GM23338 (cell line): Measurements from ENCODE around the gene JAM3. TPM values are rescaled to one million over a fixed set of nuclear protein-coding genes. Genes with fewer than 3 reads are reported as not detected.

ENCODE experiments used
- ATAC-seq: fragments of 200-7000 bp; cut with Tn5 transposase; 3 replicates; pipeline ENCODE4 v1.9.1; 2020
- DNase-seq: peaks from one replicate; pipeline ENCODE4 v3.0.0-alpha.2; 2015; ENCODE audit warnings: low spot score
- H2AFZ ChIP-seq: fragments of 200-600 bp; sonication (generic); 2 replicates; pipeline ENCODE4 v1.8.0; 2016; ENCODE audit warnings: antibody characterized with exemption, mild to moderate bottlenecking, moderate library complexity
- H3F3A ChIP-seq: fragments of 200-600 bp; sonication (generic); replicated peaks from 2 replicates; pipeline ENCODE4 v1.8.0; 2017; ENCODE audit warnings: antibody characterized with exemption, mixed run types, low read depth
- H3K27ac ChIP-seq: fragments of 200-600 bp; sonication (generic); 2 replicates; pipeline ENCODE4 v1.6.1; 2016; ENCODE audit warnings: low read depth
- H3K27me3 ChIP-seq: fragments of 200-600 bp; sonication (generic); 2 replicates; pipeline ENCODE4 v1.8.0; 2016; ENCODE audit warnings: mild to moderate bottlenecking, mixed run types, moderate library complexity; ENCODE audit not compliant: insufficient read depth
- H3K36me3 ChIP-seq: fragments of 200-600 bp; sonication (generic); 2 replicates; pipeline ENCODE4 v1.8.0; 2016; ENCODE audit warnings: mild to moderate bottlenecking; ENCODE audit not compliant: insufficient read depth
- H3K4me1 ChIP-seq: fragments of 200-600 bp; sonication (generic); 2 replicates; pipeline ENCODE4 v1.8.0; 2016; ENCODE audit warnings: mild to moderate bottlenecking, moderate library complexity; ENCODE audit not compliant: insufficient read depth
- H3K4me2 ChIP-seq: fragments of 200-600 bp; sonication (generic); 2 replicates; pipeline ENCODE4 v1.7.1; 2017; ENCODE audit warnings: mixed run types
- H3K4me3 ChIP-seq: fragments of 200-600 bp; sonication (generic); 2 replicates; pipeline ENCODE4 v1.6.1; 2016; ENCODE audit warnings: mixed run types
- H3K79me2 ChIP-seq: fragments of 200-600 bp; sonication (generic); replicated peaks from 2 replicates; pipeline ENCODE4 v1.8.0; 2017; ENCODE audit warnings: mild to moderate bottlenecking; ENCODE audit not compliant: insufficient read depth
- H3K9me2 ChIP-seq: fragments of 200-600 bp; sonication (generic); 2 replicates; pipeline ENCODE4 v1.8.0; 2017; ENCODE audit not compliant: insufficient read depth
- H4K20me1 ChIP-seq: fragments of 200-600 bp; sonication (generic); replicated peaks from 2 replicates; pipeline ENCODE4 v1.8.0; 2017; ENCODE audit warnings: mild to moderate bottlenecking; ENCODE audit not compliant: insufficient read depth
- H3K27ac Mint-ChIP-seq: 2 replicates; pipeline ENCODE4 v1.8.0; 2020; ENCODE audit warnings: inconsistent platforms, mild to moderate bottlenecking, moderate library complexity, mixed read lengths
- H3K27me3 Mint-ChIP-seq: 3 replicates; pipeline ENCODE4 v1.8.0; 2022; ENCODE audit warnings: low read depth, mild to moderate bottlenecking, moderate library complexity, mixed read lengths, inconsistent platforms; ENCODE audit not compliant: insufficient read depth, poor library complexity
- H3K36me3 Mint-ChIP-seq: 3 replicates; pipeline ENCODE4 v1.8.0; 2021; ENCODE audit warnings: low read depth, mild to moderate bottlenecking, inconsistent platforms, moderate library complexity, mixed read lengths
- H3K4me1 Mint-ChIP-seq: 3 replicates; pipeline ENCODE4 v1.8.0; 2020; ENCODE audit warnings: mild to moderate bottlenecking, inconsistent platforms, mixed read lengths
- H3K4me3 Mint-ChIP-seq: 3 replicates; pipeline ENCODE4 v1.8.0; 2021; ENCODE audit warnings: moderate library complexity, mild to moderate bottlenecking, inconsistent platforms, mixed read lengths
- H3K9me3 Mint-ChIP-seq: 3 replicates; pipeline ENCODE4 v1.8.0; 2020; ENCODE audit warnings: moderate library complexity, mild to moderate bottlenecking, inconsistent platforms, mixed read lengths
- CREB1 ChIP-seq: fragments of 250-450 bp; sonication (Bioruptor Pico); IDR thresholded peaks from 2 replicates; pipeline ENCODE4 v1.5.0; 2020; ENCODE audit warnings: low read depth, mild to moderate bottlenecking, moderate library complexity
- CTCF ChIP-seq, 2 experiments: fragments of 200-600 bp in 1 of 2; sonication (generic) in 1 of 2; conservative IDR thresholded peaks; 2 replicates each; pipeline versions ENCODE4 v1.5.1 to v1.6.1; 2016 to 2017; ENCODE audit warnings: antibody characterized with exemption in 2 of 2, low read depth in 2 of 2, mild to moderate bottlenecking in 2 of 2, moderate library complexity in 1 of 2
- ETS1 ChIP-seq: IDR thresholded peaks from 2 replicates; pipeline ENCODE4 v1.6.1; 2016; ENCODE audit warnings: antibody characterized with exemption
- EZH2 ChIP-seq: fragments of 200-600 bp; sonication (generic); IDR thresholded peaks from one replicate; pipeline ENCODE4 v1.8.0; 2017; ENCODE audit warnings: antibody characterized with exemption, mild to moderate bottlenecking, low read depth; ENCODE audit not compliant: unreplicated experiment
- EZH2phosphoT487 ChIP-seq: fragments of 200-600 bp; sonication (generic); IDR thresholded peaks from one replicate; pipeline ENCODE4 v1.8.1; 2018; ENCODE audit warnings: antibody characterized with exemption; ENCODE audit not compliant: unreplicated experiment
- JUNB ChIP-seq: IDR thresholded peaks from one replicate; pipeline ENCODE4 v1.6.1; 2016; ENCODE audit warnings: antibody characterized with exemption; ENCODE audit not compliant: unreplicated experiment
- NANOG ChIP-seq: IDR thresholded peaks from 2 replicates; pipeline ENCODE4 v1.6.1; 2016; ENCODE audit warnings: antibody characterized with exemption, borderline replicate concordance
- REST ChIP-seq: IDR thresholded peaks from one replicate; pipeline ENCODE4 v1.6.1; 2018; ENCODE audit warnings: antibody characterized with exemption; ENCODE audit not compliant: unreplicated experiment
- ZNF114 ChIP-seq: fragments of 250-450 bp; sonication (Bioruptor Pico); IDR thresholded peaks from 2 replicates; pipeline ENCODE4 v1.5.0; 2020; ENCODE audit warnings: mild to moderate bottlenecking, moderate library complexity
- ZNF331 ChIP-seq: fragments of 250-450 bp; sonication (Bioruptor Pico); IDR thresholded peaks from 2 replicates; pipeline ENCODE4 v1.5.0; 2020; ENCODE audit warnings: low read depth, mild to moderate bottlenecking, moderate library complexity
- polyA plus RNA-seq: library from polyadenylated mRNA; unstranded; fragments of >200 nt; fragmentation: Nextera tagmentation; extraction: Ambion mirVana; gene quantifications from 2 replicates; pipeline ENCODE4 v1.2.1, GENCODE V29; 2016
- total RNA-seq: library from RNA; depleted of rRNA; stranded (reverse); fragments of >200 nt; shearing (Covaris generic); gene quantifications from 2 replicates; pipeline ENCODE4 v1.2.3, GENCODE V29; 2014

JAM3 gene
- total and polyA plus RNA-seq, 2 experiments from 2014 or later: 14.1 to 41.5 TPM

- H3F3A ChIP-seq: 0 out of 2 replicates have a peak, but pooled peaks cover 2% of the 10 kb centered on the region
- H3K4me3 Mint-ChIP-seq: no peak overlapping the region
- no peaks in the 10 kb centered on the region for H3K9me3 Mint-ChIP-seq
- H3K4me1 Mint-ChIP-seq: peaks cover 26% of the 10 kb centered on the region
- no peak overlapping the region for H3K4me2 ChIP-seq
- H3K27ac ChIP-seq: no peak overlapping the region
- DNase-seq: no peak
- H3K27me3 ChIP-seq: no peaks in the 10 kb centered on the region; the same call in 1 of the 2 replicates
- H3K9me2 ChIP-seq: no peaks in the 10 kb centered on the region
- H3K27ac Mint-ChIP-seq: no peak overlapping the region
- no peak overlapping the region for H3K4me3 ChIP-seq
- no peaks in the 10 kb centered on the region for H3K36me3 Mint-ChIP-seq
- no peaks in the 10 kb centered on the region for H3K79me2 ChIP-seq
- H2AFZ ChIP-seq: no peak overlapping the region
- no peaks in the 10 kb centered on the region; the same call in 1 of the 2 replicates for H4K20me1 ChIP-seq
- no peak for ATAC-seq
- no peaks in the 10 kb centered on the region for H3K36me3 ChIP-seq
- peaks cover 16% of the 10 kb centered on the region for H3K27me3 Mint-ChIP-seq
- no peak for TF ChIP-seq JUNB
- no peak for TF ChIP-seq ZNF331 (CRISPR knock-in tag)
- TF ChIP-seq ZNF114: no peak
- TF ChIP-seq EZH2phosphoT487: no peak
- TF ChIP-seq CREB1 (CRISPR knock-in tag): no peak
- no peak for TF ChIP-seq REST
- H3K4me1 ChIP-seq: peaks cover 4% of the 10 kb centered on the region
Observed at GRCh38 chr11:134027671-134028070, 41.2 kb upstream of the JAM3 start.

- H3K27me3 ChIP-seq: no peaks in the 10 kb centered on the region; the same call in 1 of the 2 replicates
- H3K4me1 Mint-ChIP-seq: peaks cover 31% of the 10 kb centered on the region
- H3K27ac Mint-ChIP-seq: no peak overlapping the region
- peaks cover 11% of the 10 kb centered on the region for H3K4me1 ChIP-seq
- H3K27me3 Mint-ChIP-seq: peaks cover 21% of the 10 kb centered on the region
- no peaks in the 10 kb centered on the region for H3K79me2 ChIP-seq
- no peaks in the 10 kb centered on the region; the same call in 1 of the 2 replicates for H4K20me1 ChIP-seq
- H3K36me3 ChIP-seq: no peaks in the 10 kb centered on the region
- H3K4me3 Mint-ChIP-seq: no peak overlapping the region
- no peak overlapping the region for H3K27ac ChIP-seq
- DNase-seq: no peak
- no peaks in the 10 kb centered on the region for H3K36me3 Mint-ChIP-seq
- H3K9me2 ChIP-seq: no peaks in the 10 kb centered on the region
- H2AFZ ChIP-seq: no peak overlapping the region
- H3K4me2 ChIP-seq: no peak overlapping the region
- no peaks in the 10 kb centered on the region for H3K9me3 Mint-ChIP-seq
- 0 out of 2 replicates have a peak, but pooled peaks cover 6% of the 10 kb centered on the region for H3F3A ChIP-seq
- ATAC-seq: no peak
- H3K4me3 ChIP-seq: no peak overlapping the region
- TF ChIP-seq CTCF (conservative IDR thresholded peaks at IDR 0.05; ENCODE audit: low read depth in 2 of 2): no peak
- TF ChIP-seq ETS1: no peak
- TF ChIP-seq EZH2: no peak
- no peak for TF ChIP-seq REST
- TF ChIP-seq NANOG: no peak
- TF ChIP-seq EZH2phosphoT487: no peak
Observed at GRCh38 chr11:134028368-134028920, 40.4 kb upstream of the JAM3 start.
